SK-N-SH treated with all-trans-retinoic acid at 6 μM for 48 hours (cell line): ENCODE measurements around the gene TRIOBP.

Source experiments
- ATAC-seq: fragments of 200-7000 bp; cut with Tn5 transposase; 3 replicates; pipeline ENCODE4 v1.9.1; 2020; ENCODE audit warnings: mild to moderate bottlenecking, moderate library complexity
- ARNTL ChIP-seq: fragments of 450-650 bp; formaldehyde crosslinking; IDR thresholded peaks from 2 replicates; pipeline ENCODE4 v1.5.0; 2020; ENCODE audit warnings: low read depth, mild to moderate bottlenecking, moderate library complexity, borderline replicate concordance
- BACH2 ChIP-seq: fragments of 250-450 bp; sonication (Bioruptor Pico); IDR thresholded peaks from 2 replicates; pipeline ENCODE4 v1.9.0; 2021; ENCODE audit warnings: mild to moderate bottlenecking, borderline replicate concordance
- CREB5 ChIP-seq: fragments of 250-450 bp; sonication (Bioruptor Pico); IDR thresholded peaks from 2 replicates; pipeline ENCODE4 v1.5.1; 2020; ENCODE audit warnings: low read depth, mild to moderate bottlenecking, moderate library complexity
- CSDC2 ChIP-seq: fragments of 250-450 bp; sonication (Bioruptor Pico); IDR thresholded peaks from 2 replicates; pipeline ENCODE4 v1.5.0; 2020; ENCODE audit warnings: mild to moderate bottlenecking, moderate library complexity
- GLIS3 ChIP-seq: fragments of 250-450 bp; sonication (Bioruptor Pico); IDR thresholded peaks from 2 replicates; pipeline ENCODE4 v1.5.0; 2020; ENCODE audit warnings: mild to moderate bottlenecking, moderate library complexity
- ISL1 ChIP-seq: fragments of 250-450 bp; sonication (Bioruptor Pico); IDR thresholded peaks from 2 replicates; pipeline ENCODE4 v2.1.2; 2022; ENCODE audit warnings: mild to moderate bottlenecking, moderate library complexity
- OSR1 ChIP-seq: fragments of 250-450 bp; sonication (Bioruptor Pico); IDR thresholded peaks from 2 replicates; pipeline ENCODE4 v1.8.0; 2022; ENCODE audit warnings: moderate library complexity, mild to moderate bottlenecking, inconsistent platforms
- PPARA ChIP-seq: fragments of 250-450 bp; sonication (Bioruptor Pico); IDR thresholded peaks from 2 replicates; pipeline ENCODE4 v1.5.0; 2020; ENCODE audit warnings: mild to moderate bottlenecking, borderline replicate concordance
- RARB ChIP-seq: fragments of 250-450 bp; sonication (Bioruptor Pico); IDR thresholded peaks from 2 replicates; pipeline ENCODE4 v1.8.0; 2021; ENCODE audit warnings: mild to moderate bottlenecking, moderate library complexity
- SNAI2 ChIP-seq: fragments of 250-450 bp; sonication (Bioruptor Pico); IDR thresholded peaks from 2 replicates; pipeline ENCODE4 v1.5.0; 2020; ENCODE audit warnings: mild to moderate bottlenecking, moderate library complexity
- TCF4 ChIP-seq: fragments of 250-450 bp; sonication (Bioruptor Pico); IDR thresholded peaks from 2 replicates; pipeline ENCODE4 v1.8.0; 2021; ENCODE audit warnings: mild to moderate bottlenecking, moderate library complexity, borderline replicate concordance
- TOX ChIP-seq: fragments of 250-450 bp; sonication (Bioruptor Pico); IDR thresholded peaks from 2 replicates; pipeline ENCODE4 v1.8.0; 2021; ENCODE audit warnings: mild to moderate bottlenecking, moderate library complexity, borderline replicate concordance
- TSHZ2 ChIP-seq: fragments of 250-450 bp; sonication (Bioruptor Pico); IDR thresholded peaks from 2 replicates; pipeline ENCODE4 v1.5.0; 2020; ENCODE audit warnings: mild to moderate bottlenecking, moderate library complexity
- ZC3H10 ChIP-seq: fragments of 250-450 bp; sonication (Bioruptor Pico); IDR thresholded peaks from 2 replicates; pipeline ENCODE4 v1.5.1; 2021; ENCODE audit warnings: mild to moderate bottlenecking, moderate library complexity
- ZFP3 ChIP-seq: fragments of 250-450 bp; sonication (Bioruptor Pico); IDR thresholded peaks from 2 replicates; pipeline ENCODE4 v1.5.0; 2020; ENCODE audit warnings: mild to moderate bottlenecking, moderate library complexity
- ZFP30 ChIP-seq: fragments of 450-650 bp; formaldehyde crosslinking; IDR thresholded peaks from 2 replicates; pipeline ENCODE4 v1.5.0; 2022; ENCODE audit warnings: mild to moderate bottlenecking, moderate library complexity
- ZNF565 ChIP-seq: fragments of 450-650 bp; formaldehyde crosslinking; conservative IDR thresholded peaks from 2 replicates; pipeline ENCODE4 v1.5.0; 2020; ENCODE audit warnings: low read depth, mild to moderate bottlenecking, moderate library complexity
- ZNF70 ChIP-seq: fragments of 450-650 bp; formaldehyde crosslinking; IDR thresholded peaks from 2 replicates; pipeline ENCODE4 v1.5.0; 2020; ENCODE audit warnings: mild to moderate bottlenecking, moderate library complexity
- ZNF8 ChIP-seq: fragments of 450-650 bp; formaldehyde crosslinking; IDR thresholded peaks from 2 replicates; pipeline ENCODE4 v1.5.0; 2020; ENCODE audit warnings: mild to moderate bottlenecking, moderate library complexity
- TF ChIP-seq, protein P1 (sequence below): fragments of 250-450 bp; sonication (Bioruptor Pico); IDR thresholded peaks from 2 replicates; pipeline ENCODE4 v1.8.0; 2020; ENCODE audit warnings: mild to moderate bottlenecking, moderate library complexity, borderline replicate concordance
- TF ChIP-seq, protein P2 (sequence below): fragments of 250-450 bp; sonication (Bioruptor Pico); IDR thresholded peaks from 2 replicates; pipeline ENCODE4 v1.8.0; 2021; ENCODE audit warnings: low read depth, mild to moderate bottlenecking, moderate library complexity, borderline replicate concordance
- TF ChIP-seq, protein P3 (sequence below): fragments of 250-450 bp; sonication (Bioruptor Pico); IDR thresholded peaks from 2 replicates; pipeline ENCODE4 v1.5.1; 2021; ENCODE audit warnings: mild to moderate bottlenecking, moderate library complexity

TRIOBP gene

DNA sequence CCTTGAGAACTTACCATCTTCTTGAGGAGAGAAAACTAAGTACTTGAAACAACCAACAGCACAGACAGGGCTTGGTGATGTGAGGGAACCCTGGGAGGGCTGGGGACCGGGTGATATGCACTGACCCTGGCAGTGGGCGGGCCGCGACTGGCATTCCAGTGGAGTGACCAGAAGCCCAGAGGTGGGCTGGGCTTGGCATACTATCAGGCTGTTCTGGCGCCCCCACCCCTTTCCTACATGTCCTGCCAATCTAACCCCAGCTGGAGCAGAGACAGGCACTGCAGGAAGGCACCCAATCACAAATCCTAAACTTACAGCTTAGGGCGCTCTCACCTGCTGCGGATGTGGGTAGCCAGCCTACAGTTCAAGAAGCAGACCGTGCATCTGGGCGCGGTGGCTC lies 56.9 kb downstream of the TRIOBP start:
- peak; percentile 1; the same call in 1 of the 3 replicates for ATAC-seq
- no peak for TF ChIP-seq ARNTL (CRISPR knock-in tag)
- no peak for TF ChIP-seq TOX
- TF ChIP-seq OSR1 (CRISPR knock-in tag): no peak
- no peak for TF ChIP-seq PPARA
- TF ChIP-seq, protein P1, sequence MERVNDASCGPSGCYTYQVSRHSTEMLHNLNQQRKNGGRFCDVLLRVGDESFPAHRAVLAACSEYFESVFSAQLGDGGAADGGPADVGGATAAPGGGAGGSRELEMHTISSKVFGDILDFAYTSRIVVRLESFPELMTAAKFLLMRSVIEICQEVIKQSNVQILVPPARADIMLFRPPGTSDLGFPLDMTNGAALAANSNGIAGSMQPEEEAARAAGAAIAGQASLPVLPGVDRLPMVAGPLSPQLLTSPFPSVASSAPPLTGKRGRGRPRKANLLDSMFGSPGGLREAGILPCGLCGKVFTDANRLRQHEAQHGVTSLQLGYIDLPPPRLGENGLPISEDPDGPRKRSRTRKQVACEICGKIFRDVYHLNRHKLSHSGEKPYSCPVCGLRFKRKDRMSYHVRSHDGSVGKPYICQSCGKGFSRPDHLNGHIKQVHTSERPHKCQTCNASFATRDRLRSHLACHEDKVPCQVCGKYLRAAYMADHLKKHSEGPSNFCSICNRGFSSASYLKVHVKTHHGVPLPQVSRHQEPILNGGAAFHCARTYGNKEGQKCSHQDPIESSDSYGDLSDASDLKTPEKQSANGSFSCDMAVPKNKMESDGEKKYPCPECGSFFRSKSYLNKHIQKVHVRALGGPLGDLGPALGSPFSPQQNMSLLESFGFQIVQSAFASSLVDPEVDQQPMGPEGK (CRISPR knock-in tag): no peak
- no peak for TF ChIP-seq ZNF70 (CRISPR knock-in tag)
- TF ChIP-seq CREB5 (CRISPR knock-in tag): no peak
- no peak for TF ChIP-seq SNAI2 (CRISPR knock-in tag)
- TF ChIP-seq ZNF8 (CRISPR knock-in tag): no peak
- no peak for TF ChIP-seq TSHZ2 (CRISPR knock-in tag)
- no peak for TF ChIP-seq ZNF565
- no peak for TF ChIP-seq ZFP3 (CRISPR knock-in tag)
- TF ChIP-seq ZC3H10 (CRISPR knock-in tag): no peak
- no peak for TF ChIP-seq BACH2 (CRISPR knock-in tag)
- no peak for TF ChIP-seq ISL1 (CRISPR knock-in tag)
- TF ChIP-seq, protein P2, sequence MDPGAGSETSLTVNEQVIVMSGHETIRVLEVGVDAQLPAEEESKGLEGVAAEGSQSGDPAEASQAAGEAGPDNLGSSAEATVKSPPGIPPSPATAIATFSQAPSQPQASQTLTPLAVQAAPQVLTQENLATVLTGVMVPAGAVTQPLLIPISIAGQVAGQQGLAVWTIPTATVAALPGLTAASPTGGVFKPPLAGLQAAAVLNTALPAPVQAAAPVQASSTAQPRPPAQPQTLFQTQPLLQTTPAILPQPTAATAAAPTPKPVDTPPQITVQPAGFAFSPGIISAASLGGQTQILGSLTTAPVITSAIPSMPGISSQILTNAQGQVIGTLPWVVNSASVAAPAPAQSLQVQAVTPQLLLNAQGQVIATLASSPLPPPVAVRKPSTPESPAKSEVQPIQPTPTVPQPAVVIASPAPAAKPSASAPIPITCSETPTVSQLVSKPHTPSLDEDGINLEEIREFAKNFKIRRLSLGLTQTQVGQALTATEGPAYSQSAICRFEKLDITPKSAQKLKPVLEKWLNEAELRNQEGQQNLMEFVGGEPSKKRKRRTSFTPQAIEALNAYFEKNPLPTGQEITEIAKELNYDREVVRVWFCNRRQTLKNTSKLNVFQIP: no peak
- TF ChIP-seq CSDC2: no peak
- TF ChIP-seq GLIS3 (CRISPR knock-in tag): no peak

GRCh38 chr22:37757663-37758062 lies 60.8 kb downstream of the TRIOBP start:
- ATAC-seq: no peak
- no peak for TF ChIP-seq TSHZ2 (CRISPR knock-in tag)
- no peak for TF ChIP-seq GLIS3 (CRISPR knock-in tag)
- no peak for TF ChIP-seq RARB (CRISPR knock-in tag)
- TF ChIP-seq, protein P2: no peak
- TF ChIP-seq ARNTL (CRISPR knock-in tag): no peak
- TF ChIP-seq CREB5 (CRISPR knock-in tag): no peak
- no peak for TF ChIP-seq BACH2 (CRISPR knock-in tag)
- no peak for TF ChIP-seq ZC3H10 (CRISPR knock-in tag)
- TF ChIP-seq TCF4: no peak
- TF ChIP-seq SNAI2 (CRISPR knock-in tag): no peak
- TF ChIP-seq, protein P3, sequence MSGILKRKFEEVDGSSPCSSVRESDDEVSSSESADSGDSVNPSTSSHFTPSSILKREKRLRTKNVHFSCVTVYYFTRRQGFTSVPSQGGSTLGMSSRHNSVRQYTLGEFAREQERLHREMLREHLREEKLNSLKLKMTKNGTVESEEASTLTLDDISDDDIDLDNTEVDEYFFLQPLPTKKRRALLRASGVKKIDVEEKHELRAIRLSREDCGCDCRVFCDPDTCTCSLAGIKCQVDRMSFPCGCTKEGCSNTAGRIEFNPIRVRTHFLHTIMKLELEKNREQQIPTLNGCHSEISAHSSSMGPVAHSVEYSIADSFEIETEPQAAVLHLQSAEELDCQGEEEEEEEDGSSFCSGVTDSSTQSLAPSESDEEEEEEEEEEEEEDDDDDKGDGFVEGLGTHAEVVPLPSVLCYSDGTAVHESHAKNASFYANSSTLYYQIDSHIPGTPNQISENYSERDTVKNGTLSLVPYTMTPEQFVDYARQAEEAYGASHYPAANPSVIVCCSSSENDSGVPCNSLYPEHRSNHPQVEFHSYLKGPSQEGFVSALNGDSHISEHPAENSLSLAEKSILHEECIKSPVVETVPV: no peak
- no peak for TF ChIP-seq ZFP30 (CRISPR knock-in tag)
